Measurements from ENCODE around the gene NCR2. TPM values are rescaled to one million over a fixed set of nuclear protein-coding genes. Genes with fewer than 3 reads are reported as not detected.

Gene NCR2
- total RNA-seq, 1 experiment from 2014 or later, result not detected

DNA sequence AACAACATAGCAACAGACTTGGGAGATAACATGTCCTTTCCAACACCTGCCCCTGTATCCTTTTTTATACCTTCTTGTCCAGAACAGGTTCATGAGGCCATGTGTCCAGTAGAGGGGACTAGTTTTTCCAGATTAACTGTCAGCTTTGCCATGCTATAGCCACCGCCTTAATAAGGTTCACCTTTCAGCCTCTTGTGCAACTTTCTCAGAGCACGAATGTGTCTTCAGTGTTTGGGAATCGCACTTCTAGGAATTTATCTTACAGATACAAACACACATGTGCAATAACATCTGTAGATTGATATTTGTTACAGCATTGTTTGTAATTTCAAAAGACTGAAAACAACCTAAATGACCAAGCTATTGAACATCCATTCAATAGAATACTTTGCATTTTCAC is 21.4 kb downstream of the NCR2 start:
- TF ChIP-seq, protein P1, sequence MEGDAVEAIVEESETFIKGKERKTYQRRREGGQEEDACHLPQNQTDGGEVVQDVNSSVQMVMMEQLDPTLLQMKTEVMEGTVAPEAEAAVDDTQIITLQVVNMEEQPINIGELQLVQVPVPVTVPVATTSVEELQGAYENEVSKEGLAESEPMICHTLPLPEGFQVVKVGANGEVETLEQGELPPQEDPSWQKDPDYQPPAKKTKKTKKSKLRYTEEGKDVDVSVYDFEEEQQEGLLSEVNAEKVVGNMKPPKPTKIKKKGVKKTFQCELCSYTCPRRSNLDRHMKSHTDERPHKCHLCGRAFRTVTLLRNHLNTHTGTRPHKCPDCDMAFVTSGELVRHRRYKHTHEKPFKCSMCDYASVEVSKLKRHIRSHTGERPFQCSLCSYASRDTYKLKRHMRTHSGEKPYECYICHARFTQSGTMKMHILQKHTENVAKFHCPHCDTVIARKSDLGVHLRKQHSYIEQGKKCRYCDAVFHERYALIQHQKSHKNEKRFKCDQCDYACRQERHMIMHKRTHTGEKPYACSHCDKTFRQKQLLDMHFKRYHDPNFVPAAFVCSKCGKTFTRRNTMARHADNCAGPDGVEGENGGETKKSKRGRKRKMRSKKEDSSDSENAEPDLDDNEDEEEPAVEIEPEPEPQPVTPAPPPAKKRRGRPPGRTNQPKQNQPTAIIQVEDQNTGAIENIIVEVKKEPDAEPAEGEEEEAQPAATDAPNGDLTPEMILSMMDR (IDR thresholded peaks at IDR 0.05), result no peak; the same call in 1 of the 2 replicates
- TF ChIP-seq, protein P2, sequence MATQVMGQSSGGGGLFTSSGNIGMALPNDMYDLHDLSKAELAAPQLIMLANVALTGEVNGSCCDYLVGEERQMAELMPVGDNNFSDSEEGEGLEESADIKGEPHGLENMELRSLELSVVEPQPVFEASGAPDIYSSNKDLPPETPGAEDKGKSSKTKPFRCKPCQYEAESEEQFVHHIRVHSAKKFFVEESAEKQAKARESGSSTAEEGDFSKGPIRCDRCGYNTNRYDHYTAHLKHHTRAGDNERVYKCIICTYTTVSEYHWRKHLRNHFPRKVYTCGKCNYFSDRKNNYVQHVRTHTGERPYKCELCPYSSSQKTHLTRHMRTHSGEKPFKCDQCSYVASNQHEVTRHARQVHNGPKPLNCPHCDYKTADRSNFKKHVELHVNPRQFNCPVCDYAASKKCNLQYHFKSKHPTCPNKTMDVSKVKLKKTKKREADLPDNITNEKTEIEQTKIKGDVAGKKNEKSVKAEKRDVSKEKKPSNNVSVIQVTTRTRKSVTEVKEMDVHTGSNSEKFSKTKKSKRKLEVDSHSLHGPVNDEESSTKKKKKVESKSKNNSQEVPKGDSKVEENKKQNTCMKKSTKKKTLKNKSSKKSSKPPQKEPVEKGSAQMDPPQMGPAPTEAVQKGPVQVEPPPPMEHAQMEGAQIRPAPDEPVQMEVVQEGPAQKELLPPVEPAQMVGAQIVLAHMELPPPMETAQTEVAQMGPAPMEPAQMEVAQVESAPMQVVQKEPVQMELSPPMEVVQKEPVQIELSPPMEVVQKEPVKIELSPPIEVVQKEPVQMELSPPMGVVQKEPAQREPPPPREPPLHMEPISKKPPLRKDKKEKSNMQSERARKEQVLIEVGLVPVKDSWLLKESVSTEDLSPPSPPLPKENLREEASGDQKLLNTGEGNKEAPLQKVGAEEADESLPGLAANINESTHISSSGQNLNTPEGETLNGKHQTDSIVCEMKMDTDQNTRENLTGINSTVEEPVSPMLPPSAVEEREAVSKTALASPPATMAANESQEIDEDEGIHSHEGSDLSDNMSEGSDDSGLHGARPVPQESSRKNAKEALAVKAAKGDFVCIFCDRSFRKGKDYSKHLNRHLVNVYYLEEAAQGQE (IDR thresholded peaks at IDR 0.05; ENCODE audit: insufficient read depth in 1 of 2, low read depth in 2 of 2, low read length in 1 of 2), result no peak
- TF ChIP-seq POLR2AphosphoS5 (IDR thresholded peaks at IDR 0.05; ENCODE audit: low read depth, low read length), result no peak
- no peak for TF ChIP-seq SIN3A (IDR thresholded peaks at IDR 0.05; ENCODE audit: borderline replicate concordance, insufficient read depth, low read depth, low read length)
- TF ChIP-seq TCF7L2 (IDR thresholded peaks at IDR 0.05; ENCODE audit: low read depth, low read length), result no peak
- CTCF ChIA-PET, result no interaction called here
- H3K27ac ChIP-seq (ENCODE audit: low read length), result no peak overlapping the region
- H3K4me3 ChIP-seq (ENCODE audit: low read depth in 2 of 2, low read length in 2 of 2), result no peak overlapping the region
- H3K9me3 ChIP-seq (ENCODE audit: control insufficient read depth, insufficient read depth, low read depth, low read length), result peaks cover 6% of the 10 kb centered on the region; the same call in 1 of the 2 replicates
- ATAC-seq (no peak), DNase-seq (ENCODE audit: low read depth, low spot score) (no peak)
- no TSS peak for BruUV-seq (replicated peaks)
- no peaks in the 10 kb centered on the region for H3K4me1 ChIP-seq (ENCODE audit: control insufficient read depth, insufficient read depth, low read length)
- POLR2A ChIA-PET, result no interaction called here
- peaks cover 25% of the 10 kb centered on the region for H3K27me3 ChIP-seq (ENCODE audit: control insufficient read depth, insufficient read depth, low read length)
- intact Hi-C loops (cut with micrococcal nuclease; ENCODE audit: unreplicated experiment) (no loop called here), in situ Hi-C loops (cut with HindIII; ENCODE audit: low pct_unique_long_range_greater_than_20kb, low sequenced_read_pairs) (no loop called here)
- no peaks in the 10 kb centered on the region for H3K36me3 ChIP-seq (ENCODE audit: control insufficient read depth, insufficient read depth, low read length)

GRCh38 chr6:41358503-41358902 is 23.1 kb downstream of the NCR2 start:
- no peak for DNase-seq (ENCODE audit: low read depth, low spot score)
- H3K4me3 ChIP-seq (ENCODE audit: low read depth in 2 of 2, low read length in 2 of 2), result no peak overlapping the region
- BruUV-seq (replicated peaks), result no TSS peak
- H3K27me3 ChIP-seq (ENCODE audit: control insufficient read depth, insufficient read depth, low read length), result peaks cover 21% of the 10 kb centered on the region
- no peak for ATAC-seq
- POLR2A ChIA-PET, result no interaction called here
- CTCF ChIA-PET, result no interaction called here
- peaks cover 6% of the 10 kb centered on the region; the same call in 1 of the 2 replicates for H3K9me3 ChIP-seq (ENCODE audit: control insufficient read depth, insufficient read depth, low read depth, low read length)
- in situ Hi-C loops (cut with HindIII; ENCODE audit: low pct_unique_long_range_greater_than_20kb, low sequenced_read_pairs) (no loop called here), intact Hi-C loops (cut with micrococcal nuclease; ENCODE audit: unreplicated experiment) (no loop called here)
- no peak for TF ChIP-seq TCF7L2 (IDR thresholded peaks at IDR 0.05; ENCODE audit: low read depth, low read length)
- TF ChIP-seq, protein P2 (IDR thresholded peaks at IDR 0.05; ENCODE audit: insufficient read depth in 1 of 2, low read depth in 2 of 2, low read length in 1 of 2), result no peak
- TF ChIP-seq SIN3A (IDR thresholded peaks at IDR 0.05; ENCODE audit: borderline replicate concordance, insufficient read depth, low read depth, low read length), result no peak
- TF ChIP-seq, protein P1 (IDR thresholded peaks at IDR 0.05), result no peak
- TF ChIP-seq POLR2AphosphoS5 (IDR thresholded peaks at IDR 0.05; ENCODE audit: low read depth, low read length), result no peak
- no peaks in the 10 kb centered on the region for H3K36me3 ChIP-seq (ENCODE audit: control insufficient read depth, insufficient read depth, low read length)
- H3K27ac ChIP-seq (ENCODE audit: low read length), result no peak overlapping the region
- H3K4me1 ChIP-seq (ENCODE audit: control insufficient read depth, insufficient read depth, low read length), result no peaks in the 10 kb centered on the region

Data from Panc1 (cell line).